Fibroblast of pulmonary artery (primary cell): Measurements from ENCODE around the gene CELF1.

Experiments
- DNase-seq: peaks from one replicate; pipeline ENCODE4 v3.0.0-alpha.2; 2010; ENCODE audit warnings: low read depth
- H3K4me3 ChIP-seq: replicated peaks from 2 replicates; pipeline ENCODE4 v1.5.1; 2011; ENCODE audit warnings: low read depth, mild to moderate bottlenecking, control low read depth, low read length, moderate library complexity
- CTCF ChIP-seq: IDR thresholded peaks from 2 replicates; pipeline ENCODE4 v1.5.1; 2011; ENCODE audit warnings: mild to moderate bottlenecking, control low read depth, low read length, inconsistent platforms; ENCODE audit errors: missing control alignments

The CELF1 gene

GRCh38 chr11:47453365-47453764 lies 99.6 kb downstream of the CELF1 start:
- no peak for DNase-seq
- TF ChIP-seq CTCF, result no peak
- H3K4me3 ChIP-seq, result no peak overlapping the region

- DNase-seq, result no peak
- no peak for TF ChIP-seq CTCF
- no peak overlapping the region for H3K4me3 ChIP-seq
Observed at GRCh38 chr11:47451990-47452389, 100.9 kb downstream of the CELF1 start.

- no peak overlapping the region for H3K4me3 ChIP-seq
- TF ChIP-seq CTCF, result no peak
- no peak for DNase-seq
Observed at GRCh38 chr11:47451436-47451835, 101.5 kb downstream of the CELF1 start.

- no peak for DNase-seq
- H3K4me3 ChIP-seq, result no peak overlapping the region
- TF ChIP-seq CTCF, result no peak
Observed at GRCh38 chr11:47449541-47449940, 103.4 kb downstream of the CELF1 start.

DNA sequence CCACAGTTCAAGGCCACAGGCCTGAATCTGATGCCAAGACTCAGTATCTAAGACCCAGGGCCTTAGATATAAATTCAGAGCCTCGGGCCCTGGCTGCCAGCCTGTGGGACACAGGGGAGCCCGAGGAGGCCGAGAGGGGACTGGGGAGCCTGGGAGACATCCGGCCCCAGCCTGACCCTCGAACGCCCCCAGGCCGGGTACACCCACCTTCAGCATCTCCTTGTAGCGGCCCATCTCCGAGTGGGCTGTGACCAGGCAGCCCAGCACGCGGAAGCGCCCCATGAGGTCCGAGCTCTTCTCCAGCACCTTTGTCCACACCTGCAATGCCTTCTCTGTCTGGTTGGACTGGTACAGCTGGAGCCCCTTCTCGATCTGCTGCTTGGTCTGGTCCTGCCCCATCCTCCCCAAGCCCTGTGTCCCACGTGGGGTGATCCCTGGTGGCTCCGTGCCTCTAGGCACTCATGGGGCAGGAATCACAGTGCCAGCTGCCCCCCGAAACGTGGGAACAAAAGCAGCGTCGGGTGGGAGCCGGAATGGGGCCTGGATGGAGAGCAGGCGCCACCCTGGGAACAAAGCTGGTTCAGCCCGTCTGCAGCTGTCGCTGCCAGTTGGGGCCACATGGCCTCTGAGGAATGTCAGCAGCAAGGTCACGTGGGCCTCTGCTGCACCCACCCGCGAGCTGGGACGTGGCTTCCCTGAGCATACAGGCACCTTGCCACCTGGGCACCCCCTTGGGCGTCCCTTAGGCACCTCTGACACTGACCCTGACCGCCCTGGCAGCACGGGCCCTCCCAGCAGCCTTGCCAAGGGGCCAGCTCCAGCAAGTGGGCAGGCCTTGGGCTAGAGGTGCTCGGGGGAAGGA lies 104.1 kb downstream of the CELF1 start, which contains the start of gene RAPSN:
TSS of gene RAPSN (minus strand) at position 571 of the 862 bp plus-strand sequence. CDS start at position 399, 172 bp downstream.
- H3K4me3 ChIP-seq, result no peak within 1 kb of the TSS
- DNase-seq, result no peak
- TF ChIP-seq CTCF, result no peak

GRCh38 chr11:47447906-47448305 lies 105.0 kb downstream of the CELF1 start:
- no peak for DNase-seq
- no peak overlapping the region for H3K4me3 ChIP-seq
- no peak for TF ChIP-seq CTCF

DNA sequence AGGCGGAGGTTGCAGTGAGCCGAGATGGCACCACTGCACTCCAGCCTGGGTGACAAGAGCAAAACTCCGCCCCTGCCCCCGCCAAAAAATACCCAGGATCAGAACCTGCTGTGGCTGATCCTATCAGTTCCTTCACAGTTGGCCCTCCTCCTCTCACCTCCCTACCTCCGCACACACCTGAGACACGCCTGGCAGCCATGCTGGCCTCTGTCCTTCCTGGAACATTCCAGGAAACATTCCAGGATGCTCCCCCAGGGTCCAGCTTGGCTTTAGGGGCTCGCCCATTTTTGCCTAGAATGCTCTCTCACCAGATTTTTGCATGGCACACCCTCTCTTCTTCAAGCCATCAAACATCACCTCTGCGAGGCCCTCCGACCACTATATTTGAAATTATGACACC lies 106.1 kb downstream of the CELF1 start:
- no peak overlapping the region for H3K4me3 ChIP-seq

More for the DNA sequence above, 106.1 kb downstream of the CELF1 start:
- TF ChIP-seq CTCF, result no peak
- no peak for DNase-seq
